Mesendoderm (in vitro differentiated cells): ENCODE data around the gene KCNK3.

Experiments used
- DNase-seq: peaks from one replicate; pipeline ENCODE4 v3.0.0; 2013
- H2AK5ac ChIP-seq: 2 replicates; pipeline ENCODE4 v1.6.1; 2013; ENCODE audit warnings: low read length, inconsistent platforms
- H2BK120ac ChIP-seq: 2 replicates; pipeline ENCODE4 v1.6.1; 2013; ENCODE audit warnings: low read depth, mild to moderate bottlenecking, low read length, moderate library complexity, mixed read lengths
- H2BK15ac ChIP-seq: replicated peaks from 2 replicates; pipeline ENCODE4 v1.6.1; 2013; ENCODE audit warnings: low read depth, mild to moderate bottlenecking, moderate library complexity
- H2BK5ac ChIP-seq: 2 replicates; pipeline ENCODE4 v1.6.1; 2013; ENCODE audit warnings: low read length, inconsistent platforms
- H3K18ac ChIP-seq: 2 replicates; pipeline ENCODE4 v1.6.1; 2013; ENCODE audit warnings: mild to moderate bottlenecking, low read length, mixed read lengths
- H3K23ac ChIP-seq: one replicate; pipeline ENCODE4 v1.6.1; 2013; ENCODE audit warnings: low read length
- H3K27ac ChIP-seq: 2 replicates; pipeline ENCODE4 v1.5.1; 2013; ENCODE audit warnings: low read depth, mild to moderate bottlenecking, inconsistent platforms, low read length, moderate library complexity
- H3K27me3 ChIP-seq: 2 replicates; pipeline ENCODE4 v1.6.1; 2013; ENCODE audit warnings: low read length, control low read depth, mild to moderate bottlenecking, inconsistent platforms; ENCODE audit not compliant: insufficient read depth, poor library complexity
- H3K36me3 ChIP-seq: 2 replicates; pipeline ENCODE4 v1.6.1; 2013; ENCODE audit warnings: low read length, inconsistent platforms; ENCODE audit not compliant: control insufficient read depth, insufficient read depth
- H3K4ac ChIP-seq: one replicate; pipeline ENCODE4 v1.6.1; 2013; ENCODE audit warnings: low read depth, mild to moderate bottlenecking, low read length, moderate library complexity
- H3K4me1 ChIP-seq: 2 replicates; pipeline ENCODE4 v1.6.1; 2013; ENCODE audit warnings: low read depth, low read length, inconsistent platforms; ENCODE audit not compliant: control insufficient read depth
- H3K4me2 ChIP-seq: 2 replicates; pipeline ENCODE4 v1.6.1; 2013; ENCODE audit warnings: low read length
- H3K4me3 ChIP-seq: 2 replicates; pipeline ENCODE4 v1.5.1; 2013; ENCODE audit warnings: mild to moderate bottlenecking, low read length
- H3K56ac ChIP-seq: one replicate; pipeline ENCODE4 v1.6.1; 2013; ENCODE audit warnings: low read length
- H3K79me1 ChIP-seq: 2 replicates; pipeline ENCODE4 v1.6.1; 2013; ENCODE audit warnings: low read length, inconsistent platforms
- H3K79me2 ChIP-seq: 2 replicates; pipeline ENCODE4 v1.6.1; 2013; ENCODE audit warnings: mild to moderate bottlenecking, low read length; ENCODE audit not compliant: control insufficient read depth, insufficient read depth
- H3K9ac ChIP-seq: 2 replicates; pipeline ENCODE4 v1.6.1; 2013; ENCODE audit warnings: low read length, inconsistent platforms
- H4K5ac ChIP-seq: one replicate; pipeline ENCODE4 v1.6.1; 2013; ENCODE audit warnings: low read length
- H4K8ac ChIP-seq: one replicate; pipeline ENCODE4 v1.6.1; 2013; ENCODE audit warnings: low read depth, mild to moderate bottlenecking, control low read depth, low read length, moderate library complexity
- WGBS: extraction: QIAGEN DNeasy Blood & Tissue Kit; methylation state at CpG from one replicate; pipeline ENCODE4 v1.1.7; 2013; ENCODE audit warnings: low lambda C conversion rate, missing lambda C conversion rate; ENCODE audit not compliant: insufficient coverage; ENCODE audit errors: extremely low coverage; 5-methylcytosine and 5-hydroxymethylcytosine counted together

The KCNK3 gene

DNA sequence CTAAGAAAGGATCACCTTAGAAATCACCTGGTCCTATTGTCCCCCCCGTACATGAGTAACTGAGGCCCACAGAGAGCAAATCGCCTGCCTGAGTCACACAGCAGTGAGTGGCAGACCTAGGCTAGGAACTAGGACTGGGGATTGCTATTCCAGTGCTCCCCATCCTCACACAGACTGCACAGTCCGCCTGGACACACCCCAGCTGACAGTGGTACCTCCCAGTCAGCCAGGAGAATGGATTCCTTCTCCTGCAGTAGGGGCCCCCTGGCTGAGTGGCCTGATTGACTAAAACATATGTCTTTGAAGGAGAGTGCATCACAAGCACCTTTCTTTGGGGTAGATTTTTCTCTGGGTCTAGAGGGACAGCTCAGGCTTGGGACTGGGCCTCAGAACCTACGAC is 39.2 kb downstream of the KCNK3 start:
- no peak overlapping the region for H3K23ac ChIP-seq
- no peak overlapping the region for H3K4ac ChIP-seq
- H3K4me3 ChIP-seq = no peak overlapping the region
- no CpG with 5 or more reads among the region's 4 CpGs for WGBS
- no peak overlapping the region for H3K27ac ChIP-seq
- H4K5ac ChIP-seq = no peak overlapping the region
- H3K27me3 ChIP-seq = no peaks in the 10 kb centered on the region
- no peak overlapping the region for H3K18ac ChIP-seq
- no peak overlapping the region for H3K56ac ChIP-seq
- no peak overlapping the region for H2BK120ac ChIP-seq
- no peak overlapping the region for H2BK5ac ChIP-seq
- no peaks in the 10 kb centered on the region for H3K4me1 ChIP-seq
- DNase-seq = no peak
- H3K79me2 ChIP-seq = no peaks in the 10 kb centered on the region
- no peak overlapping the region for H2AK5ac ChIP-seq
- H3K79me1 ChIP-seq = no peaks in the 10 kb centered on the region
- H3K36me3 ChIP-seq = no peaks in the 10 kb centered on the region
- no peak overlapping the region for H2BK15ac ChIP-seq
- no peak overlapping the region for H4K8ac ChIP-seq
- no peak overlapping the region for H3K9ac ChIP-seq
- no peak overlapping the region for H3K4me2 ChIP-seq

DNA sequence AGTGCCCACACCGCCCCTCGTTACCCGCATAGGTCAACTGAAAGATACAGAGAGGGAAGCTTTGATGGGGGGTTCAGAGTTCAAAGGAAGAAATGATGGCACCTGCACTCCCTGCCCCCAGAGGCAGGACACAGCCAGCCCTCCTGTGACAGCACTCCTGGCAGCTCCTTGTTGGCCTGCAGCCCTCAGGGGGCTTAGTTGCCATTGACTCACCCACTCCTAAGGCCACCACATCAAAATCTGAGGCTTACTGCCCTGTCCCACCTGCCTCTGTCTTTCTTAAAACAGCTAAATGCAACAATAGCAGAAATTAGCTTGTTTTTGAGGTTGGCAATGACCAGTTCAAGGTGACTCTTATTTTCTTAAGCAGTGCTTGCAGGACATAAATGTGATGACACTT is 39.9 kb downstream of the KCNK3 start:
- no CpG with 5 or more reads among the region's 3 CpGs for whole genome bisulfite sequencing
- no peak overlapping the region for H2AK5ac ChIP-seq
- H3K36me3 ChIP-seq = no peaks in the 10 kb centered on the region
- no peak overlapping the region for H4K5ac ChIP-seq
- H3K23ac ChIP-seq = no peak overlapping the region
- no peak overlapping the region for H4K8ac ChIP-seq
- H3K4ac ChIP-seq = no peak overlapping the region
- H3K4me2 ChIP-seq = no peak overlapping the region
- no peak overlapping the region for H3K27ac ChIP-seq
- no peak for DNase-seq
- H2BK120ac ChIP-seq = no peak overlapping the region
- H3K79me2 ChIP-seq = no peaks in the 10 kb centered on the region
- H3K27me3 ChIP-seq = no peaks in the 10 kb centered on the region
- H3K79me1 ChIP-seq = no peaks in the 10 kb centered on the region
- no peaks in the 10 kb centered on the region for H3K4me1 ChIP-seq
- no peak overlapping the region for H3K56ac ChIP-seq
- no peak overlapping the region for H2BK15ac ChIP-seq
- H2BK5ac ChIP-seq = no peak overlapping the region
- no peak overlapping the region for H3K9ac ChIP-seq
- H3K4me3 ChIP-seq = no peak overlapping the region
- H3K18ac ChIP-seq = no peak overlapping the region

DNA sequence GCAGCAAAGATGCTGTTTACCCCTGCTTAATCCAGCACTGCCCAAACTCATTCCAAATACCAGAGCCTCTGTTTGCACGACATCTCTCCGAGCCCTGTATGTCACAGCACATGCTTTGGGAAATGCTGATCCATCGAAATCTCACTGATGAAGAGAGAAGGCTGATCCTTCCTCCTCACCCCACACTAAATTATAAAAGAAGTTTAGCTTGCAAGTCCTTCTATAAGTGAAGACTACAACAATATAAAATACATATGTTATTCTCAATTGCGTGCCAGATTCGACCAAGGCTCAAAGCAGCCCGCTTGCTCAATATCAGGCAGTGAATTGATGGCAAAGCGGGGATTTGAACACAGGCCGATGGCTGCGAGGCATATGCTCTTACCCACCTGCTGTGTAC is 40.9 kb downstream of the KCNK3 start:
- no CpG with 5 or more reads among the region's 9 CpGs for WGBS
- no peak overlapping the region for H3K9ac ChIP-seq
- H3K56ac ChIP-seq = no peak overlapping the region
- DNase-seq = no peak
- H4K5ac ChIP-seq = no peak overlapping the region
- no peaks in the 10 kb centered on the region for H3K4me1 ChIP-seq
- no peaks in the 10 kb centered on the region for H3K36me3 ChIP-seq
- no peak overlapping the region for H2BK5ac ChIP-seq
- no peak overlapping the region for H3K27ac ChIP-seq
- no peaks in the 10 kb centered on the region for H3K79me2 ChIP-seq
- H3K4ac ChIP-seq = no peak overlapping the region
- H3K79me1 ChIP-seq = no peaks in the 10 kb centered on the region
- H2BK15ac ChIP-seq = no peak overlapping the region
- no peaks in the 10 kb centered on the region for H3K27me3 ChIP-seq
- H3K4me2 ChIP-seq = no peak overlapping the region
- H3K4me3 ChIP-seq = no peak overlapping the region
- no peak overlapping the region for H3K23ac ChIP-seq
- no peak overlapping the region for H4K8ac ChIP-seq
- no peak overlapping the region for H2AK5ac ChIP-seq
- no peak overlapping the region for H3K18ac ChIP-seq
- H2BK120ac ChIP-seq = no peak overlapping the region

DNA sequence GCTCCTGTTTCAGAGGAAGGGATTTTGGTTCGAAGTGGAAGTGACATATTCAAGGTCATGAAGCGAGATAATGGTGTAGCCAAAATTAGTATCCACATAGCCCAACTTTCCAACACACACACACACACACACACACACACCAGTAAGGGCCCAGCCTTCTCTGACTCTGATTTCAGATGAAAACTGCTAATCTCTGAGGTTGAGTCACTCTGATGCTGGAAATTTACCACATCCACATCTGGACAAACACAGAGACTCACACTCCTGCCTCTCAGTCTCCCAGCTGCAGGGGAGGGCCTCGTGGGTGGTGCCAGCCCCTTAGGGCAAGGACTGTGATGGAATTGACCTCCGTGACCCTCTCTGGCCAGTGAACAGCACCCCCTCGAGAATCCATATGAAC is 42.6 kb downstream of the KCNK3 start:
- H2BK5ac ChIP-seq = no peak overlapping the region
- no peak overlapping the region for H3K27ac ChIP-seq
- no peak for DNase-seq
- H3K4me1 ChIP-seq = no peaks in the 10 kb centered on the region
- H2BK15ac ChIP-seq = no peak overlapping the region
- no peak overlapping the region for H3K18ac ChIP-seq
- H3K9ac ChIP-seq = no peak overlapping the region
- H3K36me3 ChIP-seq = no peaks in the 10 kb centered on the region
- H3K79me1 ChIP-seq = no peaks in the 10 kb centered on the region
- H3K4ac ChIP-seq = no peak overlapping the region
- no peaks in the 10 kb centered on the region for H3K79me2 ChIP-seq
- no peak overlapping the region for H4K8ac ChIP-seq
- H3K27me3 ChIP-seq = no peaks in the 10 kb centered on the region
- no peak overlapping the region for H2BK120ac ChIP-seq
- no peak overlapping the region for H2AK5ac ChIP-seq
- no peak overlapping the region for H3K56ac ChIP-seq
- no peak overlapping the region for H4K5ac ChIP-seq
- no peak overlapping the region for H3K4me3 ChIP-seq
- H3K23ac ChIP-seq = no peak overlapping the region
- no CpG with 5 or more reads among the region's 5 CpGs for WGBS
- no peak overlapping the region for H3K4me2 ChIP-seq

DNA sequence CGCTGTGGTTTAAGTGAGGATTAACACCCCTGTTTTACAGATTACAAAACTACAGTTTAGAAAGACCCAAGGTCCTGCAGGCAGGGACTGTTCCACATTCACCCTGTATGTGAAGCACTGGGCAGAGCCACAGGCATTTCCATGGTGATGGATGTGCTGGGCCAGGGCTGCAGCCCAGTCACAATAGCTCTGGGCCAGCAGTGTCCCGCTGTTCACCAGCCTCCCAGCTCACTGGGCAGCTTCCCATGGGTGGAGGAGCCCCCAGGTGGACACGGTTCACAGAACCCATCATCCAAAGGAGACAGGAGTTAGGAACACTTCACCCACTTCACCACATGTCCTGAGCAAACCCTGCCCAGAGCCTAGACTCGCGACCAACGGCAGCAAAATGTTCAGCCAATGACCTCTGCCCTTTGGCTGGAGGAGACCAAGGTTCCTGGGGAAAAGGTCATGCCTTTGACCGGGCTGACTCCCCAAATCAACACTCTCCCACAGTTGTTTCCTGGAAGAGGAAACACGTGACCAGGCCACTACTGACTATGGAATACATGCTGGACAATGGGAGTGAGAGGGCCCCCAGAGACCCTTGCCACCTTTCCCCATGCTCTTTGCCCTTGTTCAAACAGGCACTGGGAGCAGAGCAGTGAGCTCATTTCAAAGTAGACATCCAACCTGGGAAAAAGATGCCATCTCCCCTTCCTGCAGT is 43.5 kb downstream of the KCNK3 start:
- Histone ChIP-seq H3K9ac (no peak overlapping the region), H3K4ac (no peak overlapping the region), H3K27me3 (no peaks in the 10 kb centered on the region), H3K4me3 (no peak overlapping the region), H3K4me1 (no peaks in the 10 kb centered on the region), H2AK5ac (no peak overlapping the region), H3K4me2 (no peak overlapping the region), H2BK120ac (no peak overlapping the region), H4K8ac (no peak overlapping the region), H3K27ac (no peak overlapping the region), H3K18ac (no peak overlapping the region), H3K36me3 (no peaks in the 10 kb centered on the region), H3K79me2 (no peaks in the 10 kb centered on the region), H3K23ac (no peak overlapping the region), H3K79me1 (no peaks in the 10 kb centered on the region), H2BK15ac (no peak overlapping the region), H2BK5ac (no peak overlapping the region), H3K56ac (no peak overlapping the region), H4K5ac (no peak overlapping the region)
- WGBS = no CpG with 5 or more reads among the region's 8 CpGs
- no peak for DNase-seq

DNA sequence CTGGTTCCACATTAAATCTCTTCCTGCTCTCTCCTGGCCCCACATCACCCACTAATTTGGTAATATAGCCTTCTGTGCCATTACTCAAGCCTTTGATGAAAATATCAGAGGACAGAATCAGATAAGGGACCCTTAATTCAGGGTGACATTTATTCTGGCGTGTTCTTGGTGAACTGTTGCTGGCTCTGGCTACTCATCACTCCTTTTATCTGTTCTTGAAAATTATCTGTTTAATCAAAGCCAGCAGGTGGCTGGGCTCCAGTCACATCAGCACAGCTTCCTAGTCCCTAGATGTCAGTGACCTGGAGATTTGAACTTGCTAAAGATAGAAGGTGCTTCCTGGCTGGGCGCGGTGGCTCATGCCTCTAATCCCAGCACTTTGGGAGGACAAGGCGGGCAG is 44.7 kb downstream of the KCNK3 start:
- no peaks in the 10 kb centered on the region for H3K36me3 ChIP-seq
- no peak overlapping the region for H3K4me3 ChIP-seq
- H3K4ac ChIP-seq = no peak overlapping the region
- no peak overlapping the region for H3K56ac ChIP-seq
- H4K8ac ChIP-seq = no peak overlapping the region
- no peak overlapping the region for H3K9ac ChIP-seq
- H3K27ac ChIP-seq = no peak overlapping the region
- H4K5ac ChIP-seq = no peak overlapping the region
- no peak overlapping the region for H2BK120ac ChIP-seq
- H2BK15ac ChIP-seq = no peak overlapping the region
- H3K23ac ChIP-seq = no peak overlapping the region
- H3K79me1 ChIP-seq = no peaks in the 10 kb centered on the region
- DNase-seq = peak; percentile 54
- H2BK5ac ChIP-seq = no peak overlapping the region
- no peaks in the 10 kb centered on the region for H3K27me3 ChIP-seq
- no peaks in the 10 kb centered on the region for H3K79me2 ChIP-seq
- H3K18ac ChIP-seq = no peak overlapping the region
- H3K4me2 ChIP-seq = no peak overlapping the region
- no peak overlapping the region for H2AK5ac ChIP-seq
- no CpG with 5 or more reads among the region's 4 CpGs for WGBS
- H3K4me1 ChIP-seq = no peaks in the 10 kb centered on the region
